ENCODE measurements around the gene GUCY1B1.

Gene GUCY1B1

GRCh38 chr4:155758481-155759371, at the start of gene GUCY1B1:
Gene GUCY1B1 (plus strand): TSS chr4:155759021. CDS start chr4:155759141, 120 bp downstream.
- H3K27me3 ChIP-seq (ENCODE audit: control insufficient read depth in 1 of 2, insufficient read depth in 2 of 2, low read length in 2 of 2): no peaks in the 10 kb centered on the region
- peaks cover 11% of the 10 kb centered on the region for H3K4me1 ChIP-seq (ENCODE audit: insufficient read depth, low read length)
- peak within 1 kb of the TSS; percentile 91 to 93 for H3K4me3 ChIP-seq (ENCODE audit: low read depth in 1 of 2, low read length in 2 of 2)
- no peaks in the 10 kb centered on the region for H3K36me3 ChIP-seq (ENCODE audit: insufficient read depth, low read length)
- peak within 1 kb of the TSS; percentile 95 for H3K27ac ChIP-seq (ENCODE audit: low read depth, low read length)
- H3K9ac ChIP-seq (ENCODE audit: low read length): peak within 1 kb of the TSS; percentile 66
- H3K9me3 ChIP-seq (ENCODE audit: low read length): no peaks in the 10 kb centered on the region

- Histone ChIP-seq H3K9me3 (ENCODE audit: low read length) (no peaks in the 10 kb centered on the region), H3K4me1 (ENCODE audit: insufficient read depth, low read length) (peaks cover 11% of the 10 kb centered on the region), H3K4me3 (ENCODE audit: low read depth in 1 of 2, low read length in 2 of 2) (no peak overlapping the region), H3K36me3 (ENCODE audit: insufficient read depth, low read length) (peaks cover 29% of the 10 kb centered on the region), H3K27ac (ENCODE audit: low read depth, low read length) (no peak overlapping the region), H3K27me3 (ENCODE audit: control insufficient read depth in 1 of 2, insufficient read depth in 2 of 2, low read length in 2 of 2) (no peaks in the 10 kb centered on the region), H3K9ac (ENCODE audit: low read length) (no peak overlapping the region)
These were observed 48.9 kb upstream of the GUCY1B1 start for GRCh38 chr4:155709918-155710317.

DNA sequence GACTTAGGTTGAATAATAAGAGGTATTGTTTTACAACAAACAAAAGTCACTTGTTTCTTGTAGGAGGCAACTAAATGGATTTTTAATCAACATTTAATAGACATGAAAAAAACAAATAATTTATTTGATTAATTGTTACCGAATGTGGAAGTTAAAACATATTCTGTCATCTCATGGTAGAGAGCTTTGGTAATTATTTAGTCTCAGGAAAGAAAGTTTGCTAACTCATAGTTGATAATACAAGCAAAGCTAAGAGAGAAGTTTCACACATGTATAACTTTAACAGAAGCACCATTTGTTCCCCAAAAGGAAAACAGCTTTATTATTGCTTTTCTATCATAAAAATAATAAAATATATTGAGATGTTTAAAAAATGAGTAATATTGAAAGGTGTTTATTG, 47.3 kb upstream of the GUCY1B1 start:
- H3K27me3 ChIP-seq (ENCODE audit: control insufficient read depth in 1 of 2, insufficient read depth in 2 of 2, low read length in 2 of 2): no peaks in the 10 kb centered on the region
- peaks cover 30% of the 10 kb centered on the region for H3K36me3 ChIP-seq (ENCODE audit: insufficient read depth, low read length)
- H3K4me3 ChIP-seq (ENCODE audit: low read depth in 1 of 2, low read length in 2 of 2): no peak overlapping the region
- H3K4me1 ChIP-seq (ENCODE audit: insufficient read depth, low read length): peaks cover under 1% of the 10 kb centered on the region
- no peaks in the 10 kb centered on the region for H3K9me3 ChIP-seq (ENCODE audit: low read length)
- H3K27ac ChIP-seq (ENCODE audit: low read depth, low read length): no peak overlapping the region
- no peak overlapping the region for H3K9ac ChIP-seq (ENCODE audit: low read length)

- Histone ChIP-seq H3K4me1 (ENCODE audit: insufficient read depth, low read length) (no peaks in the 10 kb centered on the region), H3K27ac (ENCODE audit: low read depth, low read length) (no peak overlapping the region), H3K27me3 (ENCODE audit: control insufficient read depth in 1 of 2, insufficient read depth in 2 of 2, low read length in 2 of 2) (no peaks in the 10 kb centered on the region)
These were observed 46.0 kb upstream of the GUCY1B1 start for GRCh38 chr4:155712846-155713245.

GRCh38 chr4:155713911-155714310, 44.9 kb upstream of the GUCY1B1 start:
- no peak overlapping the region for H3K27ac ChIP-seq (ENCODE audit: low read depth, low read length)
- H3K27me3 ChIP-seq (ENCODE audit: control insufficient read depth in 1 of 2, insufficient read depth in 2 of 2, low read length in 2 of 2): no peaks in the 10 kb centered on the region
- no peak overlapping the region for H3K9ac ChIP-seq (ENCODE audit: low read length)
- H3K4me1 ChIP-seq (ENCODE audit: insufficient read depth, low read length): no peaks in the 10 kb centered on the region
- H3K4me3 ChIP-seq (ENCODE audit: low read depth in 1 of 2, low read length in 2 of 2): no peak overlapping the region
- H3K9me3 ChIP-seq (ENCODE audit: low read length): no peaks in the 10 kb centered on the region
- H3K36me3 ChIP-seq (ENCODE audit: insufficient read depth, low read length): peaks cover 45% of the 10 kb centered on the region

More at GRCh38 chr4:155712846-155713245, 46.0 kb upstream of the GUCY1B1 start:
- Histone ChIP-seq H3K9ac (ENCODE audit: low read length) (no peak overlapping the region), H3K9me3 (ENCODE audit: low read length) (no peaks in the 10 kb centered on the region), H3K36me3 (ENCODE audit: insufficient read depth, low read length) (peaks cover 38% of the 10 kb centered on the region), H3K4me3 (ENCODE audit: low read depth in 1 of 2, low read length in 2 of 2) (no peak overlapping the region)

GRCh38 chr4:155722336-155722735, 36.5 kb upstream of the GUCY1B1 start:
- no peak overlapping the region for H3K4me3 ChIP-seq (ENCODE audit: low read depth in 1 of 2, low read length in 2 of 2)
- no peaks in the 10 kb centered on the region for H3K27me3 ChIP-seq (ENCODE audit: control insufficient read depth in 1 of 2, insufficient read depth in 2 of 2, low read length in 2 of 2)
- no peak overlapping the region for H3K9ac ChIP-seq (ENCODE audit: low read length)
- H3K4me1 ChIP-seq (ENCODE audit: insufficient read depth, low read length): no peaks in the 10 kb centered on the region
- H3K36me3 ChIP-seq (ENCODE audit: insufficient read depth, low read length): peaks cover 48% of the 10 kb centered on the region
- no peak overlapping the region for H3K27ac ChIP-seq (ENCODE audit: low read depth, low read length)
- H3K9me3 ChIP-seq (ENCODE audit: low read length): no peaks in the 10 kb centered on the region

- Histone ChIP-seq H3K36me3 (ENCODE audit: insufficient read depth, low read length) (peaks cover 45% of the 10 kb centered on the region), H3K27me3 (ENCODE audit: control insufficient read depth in 1 of 2, insufficient read depth in 2 of 2, low read length in 2 of 2) (no peaks in the 10 kb centered on the region), H3K9me3 (ENCODE audit: low read length) (no peaks in the 10 kb centered on the region), H3K4me1 (ENCODE audit: insufficient read depth, low read length) (no peaks in the 10 kb centered on the region), H3K9ac (ENCODE audit: low read length) (no peak overlapping the region), H3K27ac (ENCODE audit: low read depth, low read length) (no peak overlapping the region), H3K4me3 (ENCODE audit: low read depth in 1 of 2, low read length in 2 of 2) (no peak overlapping the region)
These were observed 35.9 kb upstream of the GUCY1B1 start for GRCh38 chr4:155722816-155723499.

DNA sequence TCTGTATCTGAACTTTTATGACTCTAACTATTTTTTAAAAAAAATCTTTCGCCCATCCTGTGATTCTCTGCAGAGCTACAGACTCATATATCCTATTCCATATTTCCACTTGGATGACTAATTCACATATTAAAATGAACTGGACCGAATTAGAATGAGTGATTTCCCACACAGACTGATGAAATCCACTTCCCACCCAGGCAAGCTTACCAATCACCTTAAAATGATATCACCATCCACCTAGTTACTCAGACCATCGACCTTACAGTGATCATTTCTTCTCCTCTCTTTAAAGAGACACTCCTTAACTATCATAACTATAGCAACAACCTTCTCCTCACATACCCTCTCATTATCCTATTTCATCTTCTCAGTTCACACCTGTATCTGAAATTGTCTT, 34.1 kb upstream of the GUCY1B1 start:
- Histone ChIP-seq H3K36me3 (ENCODE audit: insufficient read depth, low read length) (peaks cover 47% of the 10 kb centered on the region), H3K9ac (ENCODE audit: low read length) (no peak overlapping the region)

DNA sequence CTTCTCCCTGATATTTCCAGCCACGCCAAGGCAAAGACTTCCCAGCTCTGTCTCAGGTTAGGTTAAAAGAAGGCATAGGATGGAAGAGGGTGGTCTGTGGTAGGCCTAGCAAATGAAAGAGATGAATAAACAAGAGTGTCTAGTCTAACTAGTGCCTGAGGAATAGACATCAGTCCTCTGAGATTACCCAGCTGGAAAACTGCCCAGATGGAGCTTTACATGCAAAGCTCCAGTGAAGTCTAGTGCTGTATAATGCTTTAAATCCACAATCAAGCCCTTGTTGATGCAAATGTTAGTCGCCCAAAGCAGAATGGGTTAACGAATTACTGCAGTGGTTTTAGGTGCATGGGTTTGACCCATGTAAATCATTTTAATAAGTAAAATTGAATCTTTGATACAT, 24.8 kb upstream of the GUCY1B1 start:
- Histone ChIP-seq H3K27ac (ENCODE audit: low read depth, low read length) (no peak overlapping the region), H3K36me3 (ENCODE audit: insufficient read depth, low read length) (peaks cover 7% of the 10 kb centered on the region), H3K9me3 (ENCODE audit: low read length) (no peaks in the 10 kb centered on the region), H3K27me3 (ENCODE audit: control insufficient read depth in 1 of 2, insufficient read depth in 2 of 2, low read length in 2 of 2) (no peaks in the 10 kb centered on the region), H3K9ac (ENCODE audit: low read length) (no peak overlapping the region), H3K4me1 (ENCODE audit: insufficient read depth, low read length) (peaks cover 8% of the 10 kb centered on the region), H3K4me3 (ENCODE audit: low read depth in 1 of 2, low read length in 2 of 2) (no peak overlapping the region)

More for the DNA sequence above, 34.1 kb upstream of the GUCY1B1 start:
- no peaks in the 10 kb centered on the region for H3K4me1 ChIP-seq (ENCODE audit: insufficient read depth, low read length)
- no peaks in the 10 kb centered on the region for H3K9me3 ChIP-seq (ENCODE audit: low read length)
- no peak overlapping the region for H3K4me3 ChIP-seq (ENCODE audit: low read depth in 1 of 2, low read length in 2 of 2)
- no peak overlapping the region for H3K27ac ChIP-seq (ENCODE audit: low read depth, low read length)
- no peaks in the 10 kb centered on the region for H3K27me3 ChIP-seq (ENCODE audit: control insufficient read depth in 1 of 2, insufficient read depth in 2 of 2, low read length in 2 of 2)

GRCh38 chr4:155734951-155735350, 23.9 kb upstream of the GUCY1B1 start:
- no peak overlapping the region for H3K27ac ChIP-seq (ENCODE audit: low read depth, low read length)
- H3K36me3 ChIP-seq (ENCODE audit: insufficient read depth, low read length): peaks cover 6% of the 10 kb centered on the region
- no peaks in the 10 kb centered on the region for H3K27me3 ChIP-seq (ENCODE audit: control insufficient read depth in 1 of 2, insufficient read depth in 2 of 2, low read length in 2 of 2)
- no peak overlapping the region for H3K4me3 ChIP-seq (ENCODE audit: low read depth in 1 of 2, low read length in 2 of 2)
- no peak overlapping the region for H3K9ac ChIP-seq (ENCODE audit: low read length)
- no peaks in the 10 kb centered on the region for H3K9me3 ChIP-seq (ENCODE audit: low read length)
- H3K4me1 ChIP-seq (ENCODE audit: insufficient read depth, low read length): peaks cover 8% of the 10 kb centered on the region

GRCh38 chr4:155735496-155735895, 23.3 kb upstream of the GUCY1B1 start:
- Histone ChIP-seq H3K36me3 (ENCODE audit: insufficient read depth, low read length) (peaks cover under 1% of the 10 kb centered on the region), H3K4me3 (ENCODE audit: low read depth in 1 of 2, low read length in 2 of 2) (no peak overlapping the region), H3K9ac (ENCODE audit: low read length) (no peak overlapping the region), H3K9me3 (ENCODE audit: low read length) (no peaks in the 10 kb centered on the region), H3K27ac (ENCODE audit: low read depth, low read length) (no peak overlapping the region), H3K27me3 (ENCODE audit: control insufficient read depth in 1 of 2, insufficient read depth in 2 of 2, low read length in 2 of 2) (no peaks in the 10 kb centered on the region), H3K4me1 (ENCODE audit: insufficient read depth, low read length) (peaks cover 8% of the 10 kb centered on the region)

Data from muscle layer of colon (tissue), 2 donors.